Stomach smooth muscle (tissue), 2 donors: ENCODE results near the gene GPR27.

ENCODE experiments used
- H3K27ac ChIP-seq: one replicate; pipeline ENCODE4 v1.7.0; 2013; ENCODE audit warnings: mild to moderate bottlenecking, low read length, inconsistent platforms
- H3K27me3 ChIP-seq, 2 donors: one replicate each; pipeline ENCODE4 v1.7.0; 2013; ENCODE audit warnings: low read length in 2 of 2; ENCODE audit not compliant: insufficient read depth in 2 of 2, control insufficient read depth in 1 of 2
- H3K36me3 ChIP-seq, 2 donors: one replicate each; pipeline ENCODE4 v1.7.0; 2013; ENCODE audit warnings: low read length in 2 of 2; ENCODE audit not compliant: control insufficient read depth in 2 of 2, insufficient read depth in 2 of 2
- H3K4me1 ChIP-seq: one replicate; pipeline ENCODE4 v1.7.0; 2013; ENCODE audit warnings: low read length; ENCODE audit not compliant: control insufficient read depth, insufficient read depth
- H3K4me3 ChIP-seq, 2 donors: one replicate each; pipeline ENCODE4 v1.7.0; 2013; ENCODE audit warnings: low read length in 2 of 2
- H3K9ac ChIP-seq, 2 donors: one replicate each; pipeline ENCODE4 v1.7.0; 2013; ENCODE audit warnings: low read length in 2 of 2, mild to moderate bottlenecking in 1 of 2
- H3K9me3 ChIP-seq, 2 donors: one replicate each; pipeline ENCODE4 v1.7.0; 2013; ENCODE audit warnings: low read length in 2 of 2; ENCODE audit not compliant: control insufficient read depth in 2 of 2
- donor health status: healthy.
- donor health status: Pancreatic carcinoma.

The GPR27 gene

DNA sequence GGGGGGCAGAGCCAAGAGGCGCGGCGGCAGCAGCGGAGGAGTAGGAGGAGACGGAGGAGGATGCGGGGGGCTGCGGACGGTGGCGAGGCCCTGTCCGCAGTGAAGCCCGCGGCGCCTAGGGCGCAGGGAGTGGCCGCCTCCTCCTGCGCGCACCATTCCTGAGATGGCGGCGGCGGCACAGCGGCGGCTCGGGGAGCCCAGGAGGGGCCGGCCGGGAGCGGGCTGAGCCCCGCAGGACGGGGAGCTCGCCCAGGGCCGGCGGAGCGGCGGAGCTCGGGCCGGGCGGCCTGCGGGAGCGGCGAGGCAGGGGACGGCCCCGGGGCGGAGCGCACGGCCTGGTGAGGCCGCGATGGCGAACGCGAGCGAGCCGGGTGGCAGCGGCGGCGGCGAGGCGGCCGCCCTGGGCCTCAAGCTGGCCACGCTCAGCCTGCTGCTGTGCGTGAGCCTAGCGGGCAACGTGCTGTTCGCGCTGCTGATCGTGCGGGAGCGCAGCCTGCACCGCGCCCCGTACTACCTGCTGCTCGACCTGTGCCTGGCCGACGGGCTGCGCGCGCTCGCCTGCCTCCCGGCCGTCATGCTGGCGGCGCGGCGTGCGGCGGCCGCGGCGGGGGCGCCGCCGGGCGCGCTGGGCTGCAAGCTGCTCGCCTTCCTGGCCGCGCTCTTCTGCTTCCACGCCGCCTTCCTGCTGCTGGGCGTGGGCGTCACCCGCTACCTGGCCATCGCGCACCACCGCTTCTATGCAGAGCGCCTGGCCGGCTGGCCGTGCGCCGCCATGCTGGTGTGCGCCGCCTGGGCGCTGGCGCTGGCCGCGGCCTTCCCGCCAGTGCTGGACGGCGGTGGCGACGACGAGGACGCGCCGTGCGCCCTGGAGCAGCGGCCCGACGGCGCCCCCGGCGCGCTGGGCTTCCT lies at the start of gene GPR27:
Gene GPR27 (plus strand): TSS at position 155 of the 909 bp plus-strand sequence. CDS start 195 bp downstream, at position 350.
- Histone ChIP-seq H3K27ac (no peak within 1 kb of the TSS), H3K36me3 (no peaks in the 10 kb centered on the region), H3K4me3 (peak within 1 kb of the TSS; percentile 49 to 72), H3K4me1 (no peaks in the 10 kb centered on the region), H3K9me3 (no peaks in the 10 kb centered on the region), H3K27me3 (peaks cover 0 to 10% of the 10 kb centered on the region in 2 donors), H3K9ac (peak within 1 kb of the TSS in 1 of 2 donors; percentile 21)

DNA sequence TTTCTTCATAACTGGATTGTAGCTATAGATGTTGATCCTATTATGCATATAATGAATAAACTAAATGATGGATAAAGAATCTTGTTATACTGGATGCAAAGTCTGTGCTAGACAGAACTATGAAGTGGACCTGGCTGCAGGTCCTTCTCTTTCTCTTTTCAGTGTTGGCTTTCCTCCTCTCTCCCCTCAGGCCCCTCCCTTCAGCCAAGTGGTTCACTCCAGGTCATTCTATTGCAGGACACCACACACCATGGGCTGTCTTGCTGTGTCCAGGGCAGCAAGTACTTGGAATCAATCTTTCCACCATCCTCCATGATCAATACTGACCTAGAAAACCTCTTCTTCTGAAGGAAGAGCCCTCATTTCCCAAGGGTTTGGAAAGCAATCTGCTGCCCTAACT lies 48.7 kb upstream of the GPR27 start:
- H3K9me3 ChIP-seq = no peaks in the 10 kb centered on the region
- peaks cover 3 to 12% of the 10 kb centered on the region in 2 donors for H3K36me3 ChIP-seq
- no peak overlapping the region for H3K9ac ChIP-seq
- no peak overlapping the region for H3K27ac ChIP-seq
- H3K4me3 ChIP-seq = no peak overlapping the region
- H3K27me3 ChIP-seq = no peaks in the 10 kb centered on the region
- no peaks in the 10 kb centered on the region for H3K4me1 ChIP-seq

- no peak overlapping the region for H3K4me3 ChIP-seq
- H3K36me3 ChIP-seq = peaks cover 3 to 13% of the 10 kb centered on the region in 2 donors
- no peaks in the 10 kb centered on the region for H3K9me3 ChIP-seq
These were observed 48.0 kb upstream of the GPR27 start for GRCh38 chr3:71705681-71706080.

GRCh38 chr3:71707595-71707994 lies 46.1 kb upstream of the GPR27 start:
- H3K27ac ChIP-seq = no peak overlapping the region
- H3K4me1 ChIP-seq = peaks cover 5% of the 10 kb centered on the region
- no peaks in the 10 kb centered on the region for H3K9me3 ChIP-seq
- no peak overlapping the region for H3K9ac ChIP-seq
- H3K36me3 ChIP-seq = peaks cover 3 to 13% of the 10 kb centered on the region in 2 donors
- H3K4me3 ChIP-seq = no peak overlapping the region
- no peaks in the 10 kb centered on the region for H3K27me3 ChIP-seq

More at GRCh38 chr3:71705681-71706080, 48.0 kb upstream of the GPR27 start:
- no peak overlapping the region for H3K9ac ChIP-seq
- no peak overlapping the region for H3K27ac ChIP-seq
- H3K4me1 ChIP-seq = no peaks in the 10 kb centered on the region
- H3K27me3 ChIP-seq = no peaks in the 10 kb centered on the region

DNA sequence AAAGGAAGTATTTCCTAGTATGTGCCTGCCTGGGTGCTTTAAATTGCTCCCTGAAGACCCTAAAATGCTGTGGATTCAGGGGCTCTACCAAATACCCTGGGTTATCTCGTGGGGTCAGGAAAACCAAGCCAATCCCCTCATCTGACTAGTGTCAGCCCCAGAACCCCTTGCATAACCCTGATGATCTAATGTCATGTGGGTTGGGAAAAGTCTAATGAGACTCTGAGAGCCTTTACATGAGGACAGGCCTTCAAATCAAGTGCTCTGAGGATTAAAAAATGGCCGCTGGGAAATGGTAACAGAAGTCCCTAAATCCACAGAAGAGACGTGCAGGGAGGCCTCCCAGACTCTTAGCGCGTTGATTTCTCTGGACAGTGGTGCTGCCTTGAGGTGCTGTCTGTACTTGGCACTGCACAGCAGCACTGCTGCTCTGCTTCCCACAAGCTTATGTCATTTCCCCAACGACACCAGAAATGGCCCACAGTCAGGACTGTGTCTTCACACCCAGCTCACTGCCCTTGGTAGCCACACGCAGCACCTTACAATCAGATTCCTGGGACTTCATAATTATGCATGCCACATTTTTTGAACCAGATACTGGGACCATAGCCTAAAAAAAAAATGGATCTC lies 45.1 kb upstream of the GPR27 start:
- H3K4me3 ChIP-seq = no peak overlapping the region
- H3K36me3 ChIP-seq = peaks cover 3 to 13% of the 10 kb centered on the region in 2 donors
- H3K4me1 ChIP-seq = peaks cover 5% of the 10 kb centered on the region
- no peak overlapping the region for H3K9ac ChIP-seq
- no peaks in the 10 kb centered on the region for H3K9me3 ChIP-seq
- no peaks in the 10 kb centered on the region for H3K27me3 ChIP-seq
- no peak overlapping the region for H3K27ac ChIP-seq

- peaks cover 3 to 13% of the 10 kb centered on the region in 2 donors for H3K36me3 ChIP-seq
- H3K9me3 ChIP-seq = no peaks in the 10 kb centered on the region
- no peak overlapping the region for H3K4me3 ChIP-seq
- no peaks in the 10 kb centered on the region for H3K27me3 ChIP-seq
- no peak overlapping the region for H3K9ac ChIP-seq
- peaks cover 7% of the 10 kb centered on the region for H3K4me1 ChIP-seq
- H3K27ac ChIP-seq = no peak overlapping the region
These were observed 43.6 kb upstream of the GPR27 start for GRCh38 chr3:71709908-71710511.

DNA sequence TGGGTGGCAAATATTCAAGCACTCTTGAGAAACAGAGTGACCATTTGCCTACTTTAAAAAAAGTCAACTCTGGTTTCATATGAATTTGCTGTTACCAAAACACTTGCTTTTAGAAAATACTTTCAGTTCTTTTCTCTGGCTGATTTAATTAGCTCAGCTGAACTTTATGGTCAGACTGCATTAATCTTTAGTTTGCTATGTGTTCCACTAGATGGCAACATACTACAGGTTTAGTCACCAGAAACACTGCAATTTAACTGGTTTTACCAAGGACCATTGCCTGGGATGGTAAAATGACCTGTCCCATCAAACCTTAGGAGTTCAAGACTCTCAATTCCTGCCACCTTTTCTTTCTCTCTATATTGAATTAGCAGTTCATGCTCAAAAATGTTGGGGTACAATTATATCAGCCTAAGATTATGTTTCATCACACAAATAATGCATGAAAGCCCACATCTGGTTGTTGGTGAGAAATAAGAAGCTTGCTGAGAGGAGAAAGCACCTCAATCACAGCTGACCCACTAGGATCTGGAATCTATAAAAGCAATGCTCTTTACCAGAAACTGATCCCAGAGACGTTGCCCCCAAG lies 42.7 kb upstream of the GPR27 start:
- peak overlapping the region; percentile 6 for H3K27ac ChIP-seq

GRCh38 chr3:71713041-71713440 lies 40.6 kb upstream of the GPR27 start:
- no peaks in the 10 kb centered on the region for H3K9me3 ChIP-seq
- H3K4me1 ChIP-seq = peaks cover 7% of the 10 kb centered on the region

More for the DNA sequence above, 42.7 kb upstream of the GPR27 start:
- peaks cover 7% of the 10 kb centered on the region for H3K4me1 ChIP-seq
- no peak overlapping the region for H3K4me3 ChIP-seq
- no peak overlapping the region for H3K9ac ChIP-seq
- H3K9me3 ChIP-seq = no peaks in the 10 kb centered on the region
- no peaks in the 10 kb centered on the region for H3K27me3 ChIP-seq
- H3K36me3 ChIP-seq = peaks cover 3 to 9% of the 10 kb centered on the region in 2 donors

GRCh38 chr3:71714595-71714994 lies 39.1 kb upstream of the GPR27 start:
- Histone ChIP-seq H3K9ac (no peak overlapping the region), H3K27ac (no peak overlapping the region), H3K9me3 (no peaks in the 10 kb centered on the region), H3K27me3 (no peaks in the 10 kb centered on the region), H3K4me1 (peaks cover 7% of the 10 kb centered on the region), H3K36me3 (peaks cover 0 to 2% of the 10 kb centered on the region in 2 donors), H3K4me3 (no peak overlapping the region)

More at GRCh38 chr3:71713041-71713440, 40.6 kb upstream of the GPR27 start:
- H3K27ac ChIP-seq = no peak overlapping the region
- H3K4me3 ChIP-seq = no peak overlapping the region
- no peak overlapping the region for H3K9ac ChIP-seq
- H3K27me3 ChIP-seq = no peaks in the 10 kb centered on the region
- peaks cover 0 to 9% of the 10 kb centered on the region in 2 donors for H3K36me3 ChIP-seq

DNA sequence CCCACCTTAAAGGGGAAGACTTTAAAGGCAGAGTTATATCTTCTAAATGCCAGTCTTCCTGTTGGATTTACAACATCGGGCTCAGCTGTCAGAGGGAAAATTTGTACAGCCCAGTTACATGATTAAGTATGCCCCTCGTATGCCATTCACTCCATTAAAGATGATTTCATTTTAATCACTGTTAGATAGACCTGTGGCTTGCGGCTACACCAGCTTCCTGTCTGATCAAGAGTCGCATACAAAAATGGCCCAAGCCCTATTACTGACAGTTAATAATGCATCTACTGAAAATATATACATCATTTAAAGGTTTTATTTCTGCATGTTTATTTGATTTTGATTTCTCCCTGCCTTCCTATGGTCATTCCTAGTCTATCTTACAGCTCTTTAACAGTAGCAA lies 35.6 kb upstream of the GPR27 start:
- Histone ChIP-seq H3K4me3 (no peak overlapping the region), H3K4me1 (peaks cover 2% of the 10 kb centered on the region), H3K9ac (no peak overlapping the region)

More for the DNA sequence above, 35.6 kb upstream of the GPR27 start:
- Histone ChIP-seq H3K27me3 (no peaks in the 10 kb centered on the region), H3K9me3 (no peaks in the 10 kb centered on the region), H3K36me3 (no peaks in the 10 kb centered on the region), H3K27ac (no peak overlapping the region)
